ENCODE results near the gene HAO2. TPM values are rescaled to one million over a fixed set of nuclear protein-coding genes. Genes with fewer than 3 reads are reported as not detected.

The HAO2 gene
- total and polyA plus RNA-seq, 4 donors: not detected

DNA sequence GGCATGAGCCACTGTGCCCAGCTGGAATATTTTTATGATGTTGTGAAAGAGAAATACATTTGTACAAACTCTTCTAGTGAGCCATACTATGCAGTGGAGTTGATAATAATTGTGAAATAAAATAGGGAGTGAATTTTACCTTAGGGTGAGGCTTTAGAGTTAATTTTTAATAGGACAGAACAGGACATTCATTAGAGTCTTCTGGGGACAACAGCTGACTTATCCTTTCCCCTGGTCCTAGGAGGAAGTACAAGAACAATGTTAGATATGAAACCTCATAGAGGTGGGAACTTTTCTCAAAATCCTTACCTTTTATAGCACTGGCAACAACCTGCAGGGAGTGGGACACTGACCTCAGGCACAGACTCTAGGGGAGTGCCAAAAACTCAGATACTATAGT is 21.9 kb downstream of the HAO2 start:
- Histone ChIP-seq H3K36me3 (ENCODE audit: control insufficient read depth in 4 of 4, insufficient read depth in 4 of 4, low read length in 4 of 4) (no peaks in the 10 kb centered on the region), H3K4me1 (ENCODE audit: control insufficient read depth in 5 of 5, insufficient read depth in 5 of 5, low read length in 5 of 5) (no peaks in the 10 kb centered on the region), H3K27me3 (ENCODE audit: control insufficient read depth in 3 of 3, insufficient read depth in 3 of 3, low read length in 2 of 3) (no peaks in the 10 kb centered on the region), H3K27ac (ENCODE audit: low read depth in 1 of 2, low read length in 1 of 2) (no peak overlapping the region), H3K4me3 (no peak overlapping the region), H3K9ac (ENCODE audit: insufficient read depth in 1 of 2, low read length in 2 of 2) (no peak overlapping the region), H3K9me3 (ENCODE audit: control insufficient read depth in 4 of 4, insufficient read depth in 3 of 4, low read length in 3 of 4) (no peaks in the 10 kb centered on the region)
- DNase-seq: no peak
- TF ChIP-seq, protein P1, sequence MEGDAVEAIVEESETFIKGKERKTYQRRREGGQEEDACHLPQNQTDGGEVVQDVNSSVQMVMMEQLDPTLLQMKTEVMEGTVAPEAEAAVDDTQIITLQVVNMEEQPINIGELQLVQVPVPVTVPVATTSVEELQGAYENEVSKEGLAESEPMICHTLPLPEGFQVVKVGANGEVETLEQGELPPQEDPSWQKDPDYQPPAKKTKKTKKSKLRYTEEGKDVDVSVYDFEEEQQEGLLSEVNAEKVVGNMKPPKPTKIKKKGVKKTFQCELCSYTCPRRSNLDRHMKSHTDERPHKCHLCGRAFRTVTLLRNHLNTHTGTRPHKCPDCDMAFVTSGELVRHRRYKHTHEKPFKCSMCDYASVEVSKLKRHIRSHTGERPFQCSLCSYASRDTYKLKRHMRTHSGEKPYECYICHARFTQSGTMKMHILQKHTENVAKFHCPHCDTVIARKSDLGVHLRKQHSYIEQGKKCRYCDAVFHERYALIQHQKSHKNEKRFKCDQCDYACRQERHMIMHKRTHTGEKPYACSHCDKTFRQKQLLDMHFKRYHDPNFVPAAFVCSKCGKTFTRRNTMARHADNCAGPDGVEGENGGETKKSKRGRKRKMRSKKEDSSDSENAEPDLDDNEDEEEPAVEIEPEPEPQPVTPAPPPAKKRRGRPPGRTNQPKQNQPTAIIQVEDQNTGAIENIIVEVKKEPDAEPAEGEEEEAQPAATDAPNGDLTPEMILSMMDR (IDR thresholded peaks at IDR 0.05; ENCODE audit: control extremely low read depth, extremely low read depth): no peak
- ATAC-seq (ENCODE audit: insufficient read depth, low FRiP score): no peak

DNA sequence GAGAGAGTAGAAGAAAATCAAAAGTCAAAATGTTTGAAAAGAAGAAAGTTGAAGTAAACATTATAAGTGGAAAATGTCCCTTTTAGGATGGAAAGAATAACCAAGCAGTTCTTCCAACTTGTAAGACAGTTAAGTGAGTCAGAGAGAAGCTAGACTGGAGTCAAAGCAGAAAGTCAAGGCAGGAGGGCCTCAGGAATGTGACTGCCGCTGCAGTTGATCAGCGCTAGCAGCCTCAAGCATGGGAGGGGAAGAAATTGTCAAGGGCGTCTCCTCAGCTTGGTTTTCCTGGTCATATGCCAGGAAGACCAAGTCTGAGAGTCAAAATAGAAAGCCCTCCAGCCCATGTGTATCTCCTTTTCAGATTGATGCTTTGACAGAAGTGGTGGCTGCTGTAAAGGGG is 23.2 kb downstream of the HAO2 start:
- no peaks in the 10 kb centered on the region for H3K4me1 ChIP-seq (ENCODE audit: control insufficient read depth in 5 of 5, insufficient read depth in 5 of 5, low read length in 5 of 5)
- no peak overlapping the region for H3K27ac ChIP-seq (ENCODE audit: low read depth in 1 of 2, low read length in 1 of 2)
- no peaks in the 10 kb centered on the region for H3K9me3 ChIP-seq (ENCODE audit: control insufficient read depth in 4 of 4, insufficient read depth in 3 of 4, low read length in 3 of 4)
- DNase-seq (no peak), ATAC-seq (ENCODE audit: insufficient read depth, low FRiP score) (no peak)
- H3K27me3 ChIP-seq (ENCODE audit: control insufficient read depth in 3 of 3, insufficient read depth in 3 of 3, low read length in 2 of 3): no peaks in the 10 kb centered on the region
- no peaks in the 10 kb centered on the region for H3K36me3 ChIP-seq (ENCODE audit: control insufficient read depth in 4 of 4, insufficient read depth in 4 of 4, low read length in 4 of 4)
- no peak overlapping the region for H3K4me3 ChIP-seq
- TF ChIP-seq, protein P1 (IDR thresholded peaks at IDR 0.05; ENCODE audit: control extremely low read depth, extremely low read depth): no peak
- WGBS, 2 donors: 72 to 82% methylated on average over 3 of the region's 3 CpGs
- H3K9ac ChIP-seq (ENCODE audit: insufficient read depth in 1 of 2, low read length in 2 of 2): no peak overlapping the region

DNA sequence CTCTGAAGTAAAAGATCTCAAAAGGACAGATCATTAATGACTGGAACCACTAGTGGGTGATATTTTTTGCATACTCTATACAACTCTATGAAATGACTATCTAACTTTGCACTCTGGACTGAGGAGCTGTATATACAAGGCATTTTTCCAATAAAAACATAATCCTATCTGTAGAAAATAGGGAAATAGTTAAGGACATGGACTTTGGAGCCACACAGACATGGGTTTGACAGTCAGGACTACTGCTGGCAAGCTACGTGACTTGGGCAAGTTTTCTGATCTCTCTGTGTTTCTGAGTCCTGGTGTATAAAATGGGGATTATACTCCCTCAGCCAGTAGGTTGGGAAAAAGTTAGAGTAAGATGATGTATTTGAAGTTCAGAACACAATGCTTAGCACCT is 25.5 kb downstream of the HAO2 start:
- H3K4me3 ChIP-seq: no peak overlapping the region
- DNase-seq (no peak), ATAC-seq (ENCODE audit: insufficient read depth, low FRiP score) (no peak)
- H3K4me1 ChIP-seq (ENCODE audit: control insufficient read depth in 5 of 5, insufficient read depth in 5 of 5, low read length in 5 of 5): no peaks in the 10 kb centered on the region
- H3K27ac ChIP-seq (ENCODE audit: low read depth in 1 of 2, low read length in 1 of 2): no peak overlapping the region
- no peaks in the 10 kb centered on the region for H3K36me3 ChIP-seq (ENCODE audit: control insufficient read depth in 4 of 4, insufficient read depth in 4 of 4, low read length in 4 of 4)
- H3K9ac ChIP-seq (ENCODE audit: insufficient read depth in 1 of 2, low read length in 2 of 2): no peak overlapping the region
- TF ChIP-seq, protein P1 (IDR thresholded peaks at IDR 0.05; ENCODE audit: control extremely low read depth, extremely low read depth): no peak
- 93 to 98% methylated on average over 1 of the region's 1 CpG for WGBS, 2 donors
- no peaks in the 10 kb centered on the region for H3K9me3 ChIP-seq (ENCODE audit: control insufficient read depth in 4 of 4, insufficient read depth in 3 of 4, low read length in 3 of 4)
- no peaks in the 10 kb centered on the region for H3K27me3 ChIP-seq (ENCODE audit: control insufficient read depth in 3 of 3, insufficient read depth in 3 of 3, low read length in 2 of 3)

DNA sequence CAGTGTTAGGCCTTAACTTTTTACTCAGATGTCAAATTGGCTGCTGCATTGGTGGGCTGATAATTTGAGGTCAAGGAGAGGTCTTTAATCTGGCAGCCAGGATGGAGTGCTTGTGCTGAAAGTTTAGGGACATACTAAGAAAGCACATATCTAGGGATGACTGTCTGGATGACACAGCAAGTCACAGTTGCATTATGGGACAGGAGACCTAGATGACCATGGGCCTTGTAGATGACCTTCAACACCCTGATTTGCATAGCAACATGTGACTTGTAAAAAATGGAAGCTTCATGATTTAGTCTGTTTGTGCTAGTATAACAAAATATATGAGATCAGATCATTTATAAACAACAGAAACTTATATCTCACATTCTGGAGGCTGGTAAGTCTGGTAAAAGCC is 28.4 kb downstream of the HAO2 start:
- no peak for ATAC-seq (ENCODE audit: insufficient read depth, low FRiP score)
- no peaks in the 10 kb centered on the region for H3K9me3 ChIP-seq (ENCODE audit: control insufficient read depth in 4 of 4, insufficient read depth in 3 of 4, low read length in 3 of 4)
- no peak for DNase-seq

More for the DNA sequence above, 28.4 kb downstream of the HAO2 start:
- Histone ChIP-seq H3K27me3 (ENCODE audit: control insufficient read depth in 3 of 3, insufficient read depth in 3 of 3, low read length in 2 of 3) (no peaks in the 10 kb centered on the region), H3K27ac (ENCODE audit: low read depth in 1 of 2, low read length in 1 of 2) (no peak overlapping the region), H3K4me1 (ENCODE audit: control insufficient read depth in 5 of 5, insufficient read depth in 5 of 5, low read length in 5 of 5) (no peaks in the 10 kb centered on the region), H3K36me3 (ENCODE audit: control insufficient read depth in 4 of 4, insufficient read depth in 4 of 4, low read length in 4 of 4) (no peaks in the 10 kb centered on the region), H3K4me3 (no peak overlapping the region), H3K9ac (ENCODE audit: insufficient read depth in 1 of 2, low read length in 2 of 2) (no peak overlapping the region)
- TF ChIP-seq, protein P1 (IDR thresholded peaks at IDR 0.05; ENCODE audit: control extremely low read depth, extremely low read depth): no peak
